Activated B cell treated with CpG ODN at 0.5 μM for 24 hours (primary cell): ENCODE data around the gene MAU2. TPM values are rescaled to one million over a fixed set of nuclear protein-coding genes. Genes with fewer than 3 reads are reported as not detected.

ENCODE experiments used
- ATAC-seq: fragments of 200-7000 bp; cut with Tn5 transposase; one replicate; pipeline ENCODE4 v1.10.0; 2021; ENCODE audit warnings: low read depth, mild to moderate bottlenecking, moderate library complexity
- CTCF ChIA-PET: fragments of 350-600 bp; sonication (Branson Sonifier 250); formaldehyde crosslinking; loops from one replicate; lab custom pipeline; 2021; ENCODE audit warnings: antibody characterized with exemption; lab: Charles Lee
- POLR2A ChIA-PET: fragments of 350-600 bp; sonication (Branson Sonifier 250); formaldehyde crosslinking; loops from one replicate; lab custom pipeline; 2021; ENCODE audit warnings: antibody characterized with exemption; lab: Charles Lee
- DNase-seq: peaks from one replicate; pipeline ENCODE4 v3.0.0; 2022
- H3K27ac Mint-ChIP-seq: one replicate; pipeline ENCODE4 v1.8.0; 2020; ENCODE audit warnings: mixed read lengths
- H3K27me3 Mint-ChIP-seq: one replicate; pipeline ENCODE4 v1.8.0; 2021; ENCODE audit warnings: mixed read lengths
- H3K36me3 Mint-ChIP-seq: one replicate; pipeline ENCODE4 v1.8.0; 2021; ENCODE audit warnings: low read depth, mixed read lengths
- H3K4me1 Mint-ChIP-seq: one replicate; pipeline ENCODE4 v1.8.0; 2021; ENCODE audit warnings: mixed read lengths
- H3K4me3 Mint-ChIP-seq: one replicate; pipeline ENCODE4 v1.8.0; 2020; ENCODE audit warnings: mild to moderate bottlenecking, mixed read lengths
- H3K9me3 Mint-ChIP-seq: one replicate; pipeline ENCODE4 v1.8.0; 2020; ENCODE audit warnings: mixed read lengths
- CTCF ChIP-seq: fragments of 200-600 bp; IDR thresholded peaks from one replicate; pipeline ENCODE4 v1.8.0; 2022; ENCODE audit warnings: antibody characterized with exemption, mild to moderate bottlenecking
- intact Hi-C: fragments of 100-400 bp; cut with micrococcal nuclease; formaldehyde crosslinking; loops from one replicate; pipeline ENCODE4 v1.15.1; 2024
- total RNA-seq: library from RNA; stranded (reverse); gene quantifications from 2 replicates; pipeline ENCODE4 v1.2.3, GENCODE V29; 2022

Gene MAU2
- total RNA-seq, 1 donor from 2014 or later = 126 TPM

GRCh38 chr19:19334063-19334988, 13.7 kb downstream of the MAU2 start:
- CTCF ChIA-PET = no interaction called here

GRCh38 chr19:19334989-19335344, 14.3 kb downstream of the MAU2 start:
- POLR2A ChIA-PET = no interaction called here
- Mint-ChIP-seq H3K4me1 (peaks cover 2% of the 10 kb centered on the region), H3K27ac (no peak overlapping the region), H3K4me3 (no peak overlapping the region), H3K36me3 (peaks cover 74% of the 10 kb centered on the region), H3K9me3 (no peaks in the 10 kb centered on the region), H3K27me3 (no peaks in the 10 kb centered on the region)
- intact Hi-C loops = no loop called here
- no peak for TF ChIP-seq CTCF
- DNase-seq (no peak), ATAC-seq (no peak)
- CTCF ChIA-PET = no interaction called here

More at GRCh38 chr19:19334063-19334988, 13.7 kb downstream of the MAU2 start:
- intact Hi-C loops = no loop called here
- H3K27ac Mint-ChIP-seq = no peak overlapping the region
- no peak for TF ChIP-seq CTCF
- peaks cover 4% of the 10 kb centered on the region for H3K4me1 Mint-ChIP-seq
- POLR2A ChIA-PET = no interaction called here
- peaks cover 79% of the 10 kb centered on the region for H3K36me3 Mint-ChIP-seq
- ATAC-seq (no peak), DNase-seq (no peak)
- H3K9me3 Mint-ChIP-seq = no peaks in the 10 kb centered on the region
- H3K4me3 Mint-ChIP-seq = no peak overlapping the region
- no peaks in the 10 kb centered on the region for H3K27me3 Mint-ChIP-seq

- intact Hi-C loops = no loop called here
- no peaks in the 10 kb centered on the region for H3K27me3 Mint-ChIP-seq
- no peak for TF ChIP-seq CTCF
- ChIA-PET POLR2A (no interaction called here), CTCF (no interaction called here)
- no peaks in the 10 kb centered on the region for H3K9me3 Mint-ChIP-seq
- H3K4me1 Mint-ChIP-seq = peaks cover 2% of the 10 kb centered on the region
- DNase-seq (no peak), ATAC-seq (no peak)
- no peak overlapping the region for H3K4me3 Mint-ChIP-seq
- H3K36me3 Mint-ChIP-seq = peaks cover 72% of the 10 kb centered on the region
- H3K27ac Mint-ChIP-seq = no peak overlapping the region
Measured at GRCh38 chr19:19335408-19336158, 15.0 kb downstream of the MAU2 start.

GRCh38 chr19:19336597-19336996, 16.0 kb downstream of the MAU2 start:
- Mint-ChIP-seq H3K4me1 (peaks cover under 1% of the 10 kb centered on the region), H3K27ac (no peak overlapping the region), H3K9me3 (no peaks in the 10 kb centered on the region), H3K27me3 (no peaks in the 10 kb centered on the region), H3K4me3 (no peak overlapping the region), H3K36me3 (peaks cover 71% of the 10 kb centered on the region)
- DNase-seq = no peak
- ChIA-PET CTCF (no interaction called here), POLR2A (no interaction called here)
- ATAC-seq = no peak
- TF ChIP-seq CTCF = no peak
- intact Hi-C loops = no loop called here

GRCh38 chr19:19337120-19337519, 16.5 kb downstream of the MAU2 start:
- Mint-ChIP-seq H3K4me1 (no peaks in the 10 kb centered on the region), H3K36me3 (peaks cover 70% of the 10 kb centered on the region), H3K4me3 (no peak overlapping the region), H3K9me3 (no peaks in the 10 kb centered on the region), H3K27ac (no peak overlapping the region), H3K27me3 (no peaks in the 10 kb centered on the region)
- no peak for DNase-seq
- ATAC-seq = no peak
- CTCF ChIA-PET = no interaction called here
- intact Hi-C loops = no loop called here
- TF ChIP-seq CTCF = no peak
- POLR2A ChIA-PET = no interaction called here
